Measurements from ENCODE around the gene DLL4.

GRCh38 chr15:40917585-40917984 is 11.6 kb upstream of the DLL4 start:
- TF ChIP-seq, protein P1, sequence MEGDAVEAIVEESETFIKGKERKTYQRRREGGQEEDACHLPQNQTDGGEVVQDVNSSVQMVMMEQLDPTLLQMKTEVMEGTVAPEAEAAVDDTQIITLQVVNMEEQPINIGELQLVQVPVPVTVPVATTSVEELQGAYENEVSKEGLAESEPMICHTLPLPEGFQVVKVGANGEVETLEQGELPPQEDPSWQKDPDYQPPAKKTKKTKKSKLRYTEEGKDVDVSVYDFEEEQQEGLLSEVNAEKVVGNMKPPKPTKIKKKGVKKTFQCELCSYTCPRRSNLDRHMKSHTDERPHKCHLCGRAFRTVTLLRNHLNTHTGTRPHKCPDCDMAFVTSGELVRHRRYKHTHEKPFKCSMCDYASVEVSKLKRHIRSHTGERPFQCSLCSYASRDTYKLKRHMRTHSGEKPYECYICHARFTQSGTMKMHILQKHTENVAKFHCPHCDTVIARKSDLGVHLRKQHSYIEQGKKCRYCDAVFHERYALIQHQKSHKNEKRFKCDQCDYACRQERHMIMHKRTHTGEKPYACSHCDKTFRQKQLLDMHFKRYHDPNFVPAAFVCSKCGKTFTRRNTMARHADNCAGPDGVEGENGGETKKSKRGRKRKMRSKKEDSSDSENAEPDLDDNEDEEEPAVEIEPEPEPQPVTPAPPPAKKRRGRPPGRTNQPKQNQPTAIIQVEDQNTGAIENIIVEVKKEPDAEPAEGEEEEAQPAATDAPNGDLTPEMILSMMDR (IDR thresholded peaks at IDR 0.05) = no peak
- no peak for TF ChIP-seq EZH2 (IDR thresholded peaks at IDR 0.05; ENCODE audit: borderline replicate concordance, insufficient read depth, low read depth, low read length, poor library complexity, severe bottlenecking)
